Measurements from ENCODE around the gene PNLIP.

PNLIP gene

GRCh38 chr10:116545756-116546155 lies at the start of gene PNLIP:
Gene PNLIP, plus strand, starts transcription at chr10:116545931. Its CDS starts 162 bp downstream, at chr10:116546093.
- no peaks in the 10 kb centered on the region for H3K27me3 ChIP-seq (ENCODE audit: low read depth, low read length)
- H3K4me3 ChIP-seq (ENCODE audit: low read depth in 1 of 2, low read length in 2 of 2): no peak within 1 kb of the TSS
- H3K9me3 ChIP-seq (ENCODE audit: control insufficient read depth in 1 of 2, low read length in 2 of 2): no peaks in the 10 kb centered on the region
- no peaks in the 10 kb centered on the region for H3K36me3 ChIP-seq (ENCODE audit: control insufficient read depth in 1 of 2, insufficient read depth in 2 of 2, low read length in 2 of 2)
- H3K4me1 ChIP-seq (ENCODE audit: control insufficient read depth in 1 of 2, insufficient read depth in 2 of 2, low read length in 2 of 2): peaks cover 0 to 5% of the 10 kb centered on the region in 2 donors
- H3K27ac ChIP-seq (ENCODE audit: low read length): no peak within 1 kb of the TSS

- Histone ChIP-seq H3K9me3 (ENCODE audit: control insufficient read depth in 1 of 2, low read length in 2 of 2) (no peaks in the 10 kb centered on the region), H3K36me3 (ENCODE audit: control insufficient read depth in 1 of 2, insufficient read depth in 2 of 2, low read length in 2 of 2) (no peaks in the 10 kb centered on the region), H3K4me1 (ENCODE audit: control insufficient read depth in 1 of 2, insufficient read depth in 2 of 2, low read length in 2 of 2) (no peaks in the 10 kb centered on the region), H3K27me3 (ENCODE audit: low read depth, low read length) (no peaks in the 10 kb centered on the region), H3K4me3 (ENCODE audit: low read depth in 1 of 2, low read length in 2 of 2) (no peak overlapping the region), H3K27ac (ENCODE audit: low read length) (no peak overlapping the region)
Measured at GRCh38 chr10:116504786-116505185, 40.9 kb upstream of the PNLIP start.

GRCh38 chr10:116510565-116510964 lies 35.2 kb upstream of the PNLIP start:
- no peaks in the 10 kb centered on the region for H3K9me3 ChIP-seq (ENCODE audit: control insufficient read depth in 1 of 2, low read length in 2 of 2)
- H3K4me1 ChIP-seq (ENCODE audit: control insufficient read depth in 1 of 2, insufficient read depth in 2 of 2, low read length in 2 of 2): no peaks in the 10 kb centered on the region
- H3K4me3 ChIP-seq (ENCODE audit: low read depth in 1 of 2, low read length in 2 of 2): no peak overlapping the region
- H3K36me3 ChIP-seq (ENCODE audit: control insufficient read depth in 1 of 2, insufficient read depth in 2 of 2, low read length in 2 of 2): no peaks in the 10 kb centered on the region
- no peaks in the 10 kb centered on the region for H3K27me3 ChIP-seq (ENCODE audit: low read depth, low read length)
- no peak overlapping the region for H3K27ac ChIP-seq (ENCODE audit: low read length)

- Histone ChIP-seq H3K9me3 (ENCODE audit: control insufficient read depth in 1 of 2, low read length in 2 of 2) (no peaks in the 10 kb centered on the region), H3K4me3 (ENCODE audit: low read depth in 1 of 2, low read length in 2 of 2) (no peak overlapping the region), H3K36me3 (ENCODE audit: control insufficient read depth in 1 of 2, insufficient read depth in 2 of 2, low read length in 2 of 2) (no peaks in the 10 kb centered on the region), H3K27ac (ENCODE audit: low read length) (no peak overlapping the region), H3K4me1 (ENCODE audit: control insufficient read depth in 1 of 2, insufficient read depth in 2 of 2, low read length in 2 of 2) (no peaks in the 10 kb centered on the region), H3K27me3 (ENCODE audit: low read depth, low read length) (no peaks in the 10 kb centered on the region)
Measured at GRCh38 chr10:116511365-116511764, 34.4 kb upstream of the PNLIP start.

- Histone ChIP-seq H3K9me3 (ENCODE audit: control insufficient read depth in 1 of 2, low read length in 2 of 2) (no peaks in the 10 kb centered on the region), H3K27ac (ENCODE audit: low read length) (no peak overlapping the region), H3K4me3 (ENCODE audit: low read depth in 1 of 2, low read length in 2 of 2) (no peak overlapping the region), H3K27me3 (ENCODE audit: low read depth, low read length) (no peaks in the 10 kb centered on the region), H3K4me1 (ENCODE audit: control insufficient read depth in 1 of 2, insufficient read depth in 2 of 2, low read length in 2 of 2) (no peaks in the 10 kb centered on the region), H3K36me3 (ENCODE audit: control insufficient read depth in 1 of 2, insufficient read depth in 2 of 2, low read length in 2 of 2) (no peaks in the 10 kb centered on the region)
Measured at GRCh38 chr10:116521424-116522290, 24.1 kb upstream of the PNLIP start.

GRCh38 chr10:116522803-116523381 lies 22.8 kb upstream of the PNLIP start:
- Histone ChIP-seq H3K4me1 (ENCODE audit: control insufficient read depth in 1 of 2, insufficient read depth in 2 of 2, low read length in 2 of 2) (no peaks in the 10 kb centered on the region), H3K36me3 (ENCODE audit: control insufficient read depth in 1 of 2, insufficient read depth in 2 of 2, low read length in 2 of 2) (no peaks in the 10 kb centered on the region), H3K27ac (ENCODE audit: low read length) (no peak overlapping the region), H3K9me3 (ENCODE audit: control insufficient read depth in 1 of 2, low read length in 2 of 2) (no peaks in the 10 kb centered on the region), H3K27me3 (ENCODE audit: low read depth, low read length) (no peaks in the 10 kb centered on the region), H3K4me3 (ENCODE audit: low read depth in 1 of 2, low read length in 2 of 2) (no peak overlapping the region)

- Histone ChIP-seq H3K27me3 (ENCODE audit: low read depth, low read length) (no peaks in the 10 kb centered on the region), H3K9me3 (ENCODE audit: control insufficient read depth in 1 of 2, low read length in 2 of 2) (no peaks in the 10 kb centered on the region), H3K4me3 (ENCODE audit: low read depth in 1 of 2, low read length in 2 of 2) (no peak overlapping the region), H3K4me1 (ENCODE audit: control insufficient read depth in 1 of 2, insufficient read depth in 2 of 2, low read length in 2 of 2) (no peaks in the 10 kb centered on the region), H3K36me3 (ENCODE audit: control insufficient read depth in 1 of 2, insufficient read depth in 2 of 2, low read length in 2 of 2) (no peaks in the 10 kb centered on the region), H3K27ac (ENCODE audit: low read length) (no peak overlapping the region)
Measured at GRCh38 chr10:116524736-116525135, 21.0 kb upstream of the PNLIP start.

- H3K36me3 ChIP-seq (ENCODE audit: control insufficient read depth in 1 of 2, insufficient read depth in 2 of 2, low read length in 2 of 2): no peaks in the 10 kb centered on the region
- H3K27me3 ChIP-seq (ENCODE audit: low read depth, low read length): no peaks in the 10 kb centered on the region
- H3K4me3 ChIP-seq (ENCODE audit: low read depth in 1 of 2, low read length in 2 of 2): no peak overlapping the region
- no peak overlapping the region for H3K27ac ChIP-seq (ENCODE audit: low read length)
- no peaks in the 10 kb centered on the region for H3K9me3 ChIP-seq (ENCODE audit: control insufficient read depth in 1 of 2, low read length in 2 of 2)
- no peaks in the 10 kb centered on the region for H3K4me1 ChIP-seq (ENCODE audit: control insufficient read depth in 1 of 2, insufficient read depth in 2 of 2, low read length in 2 of 2)
Measured at GRCh38 chr10:116526219-116526618, 19.5 kb upstream of the PNLIP start.

- Histone ChIP-seq H3K27ac (ENCODE audit: low read length) (no peak overlapping the region), H3K4me1 (ENCODE audit: control insufficient read depth in 1 of 2, insufficient read depth in 2 of 2, low read length in 2 of 2) (no peaks in the 10 kb centered on the region), H3K27me3 (ENCODE audit: low read depth, low read length) (no peaks in the 10 kb centered on the region), H3K4me3 (ENCODE audit: low read depth in 1 of 2, low read length in 2 of 2) (no peak overlapping the region), H3K9me3 (ENCODE audit: control insufficient read depth in 1 of 2, low read length in 2 of 2) (peaks cover 3 to 5% of the 10 kb centered on the region in 2 donors), H3K36me3 (ENCODE audit: control insufficient read depth in 1 of 2, insufficient read depth in 2 of 2, low read length in 2 of 2) (no peaks in the 10 kb centered on the region)
Measured at GRCh38 chr10:116536810-116537209, 8.9 kb upstream of the PNLIP start.

GRCh38 chr10:116538456-116538855 lies 7.3 kb upstream of the PNLIP start:
- no peaks in the 10 kb centered on the region for H3K36me3 ChIP-seq (ENCODE audit: control insufficient read depth in 1 of 2, insufficient read depth in 2 of 2, low read length in 2 of 2)
- H3K27me3 ChIP-seq (ENCODE audit: low read depth, low read length): no peaks in the 10 kb centered on the region
- no peak overlapping the region for H3K4me3 ChIP-seq (ENCODE audit: low read depth in 1 of 2, low read length in 2 of 2)
- no peak overlapping the region for H3K27ac ChIP-seq (ENCODE audit: low read length)
- no peaks in the 10 kb centered on the region for H3K4me1 ChIP-seq (ENCODE audit: control insufficient read depth in 1 of 2, insufficient read depth in 2 of 2, low read length in 2 of 2)
- H3K9me3 ChIP-seq (ENCODE audit: control insufficient read depth in 1 of 2, low read length in 2 of 2): peaks cover 3 to 5% of the 10 kb centered on the region in 2 donors

GRCh38 chr10:116538992-116539391 lies 6.7 kb upstream of the PNLIP start:
- Histone ChIP-seq H3K4me1 (ENCODE audit: control insufficient read depth in 1 of 2, insufficient read depth in 2 of 2, low read length in 2 of 2) (no peaks in the 10 kb centered on the region), H3K36me3 (ENCODE audit: control insufficient read depth in 1 of 2, insufficient read depth in 2 of 2, low read length in 2 of 2) (no peaks in the 10 kb centered on the region), H3K27me3 (ENCODE audit: low read depth, low read length) (no peaks in the 10 kb centered on the region), H3K4me3 (ENCODE audit: low read depth in 1 of 2, low read length in 2 of 2) (no peak overlapping the region), H3K27ac (ENCODE audit: low read length) (no peak overlapping the region), H3K9me3 (ENCODE audit: control insufficient read depth in 1 of 2, low read length in 2 of 2) (peaks cover 3 to 5% of the 10 kb centered on the region in 2 donors)
